Occipital lobe (tissue), 2 donors: ENCODE results near the gene MEGF11. TPM values are rescaled to one million over a fixed set of nuclear protein-coding genes. Genes with fewer than 3 reads are reported as not detected.

Experiments
- DNase-seq: peaks from one replicate; lab custom pipeline; 2025; lab: John Stamatoyannopoulos, UW
- total RNA-seq: library from RNA; depleted of rRNA; stranded (reverse); fragments of >200 nt; gene quantifications from one replicate; pipeline ENCODE4 v1.2.3, GENCODE V29; 2014

MEGF11 gene
- total RNA-seq, 1 donor from 2014 or later, result 0.78 TPM

GRCh38 chr15:66095871-66096687 is 157.5 kb downstream of the MEGF11 start:
- DNase-seq, result no peak

GRCh38 chr15:66094331-66094730 is 159.2 kb downstream of the MEGF11 start:
- no peak for DNase-seq

- DNase-seq, result no peak
Observed at GRCh38 chr15:66092053-66093016, 161.2 kb downstream of the MEGF11 start.

- DNase-seq, result no peak
Observed at GRCh38 chr15:66089509-66089908, 164.0 kb downstream of the MEGF11 start.

GRCh38 chr15:66089049-66089448 is 164.5 kb downstream of the MEGF11 start:
- no peak for DNase-seq

- no peak for DNase-seq
Observed at GRCh38 chr15:66085128-66085527, 168.4 kb downstream of the MEGF11 start.

GRCh38 chr15:66084704-66085103 is 168.8 kb downstream of the MEGF11 start:
- DNase-seq, result no peak

GRCh38 chr15:66080717-66081398 is 172.7 kb downstream of the MEGF11 start:
- DNase-seq, result no peak

GRCh38 chr15:66078929-66079275 is 174.6 kb downstream of the MEGF11 start:
- no peak for DNase-seq

GRCh38 chr15:66078196-66078928 is 175.2 kb downstream of the MEGF11 start:
- no peak for DNase-seq

- no peak for DNase-seq
Observed at GRCh38 chr15:66077320-66077663, 176.3 kb downstream of the MEGF11 start.

- DNase-seq, result no peak
Observed at GRCh38 chr15:66076591-66077319, 176.8 kb downstream of the MEGF11 start.

- no peak for DNase-seq
Observed at GRCh38 chr15:66075947-66076346, 177.6 kb downstream of the MEGF11 start.

- no peak for DNase-seq
Observed at GRCh38 chr15:66072616-66073361, 180.8 kb downstream of the MEGF11 start.

GRCh38 chr15:66071921-66072295 is 181.6 kb downstream of the MEGF11 start:
- DNase-seq, result no peak

- DNase-seq, result no peak
Observed at GRCh38 chr15:66071160-66071920, 182.2 kb downstream of the MEGF11 start.

- no peak for DNase-seq
Observed at GRCh38 chr15:66070220-66070934, 183.2 kb downstream of the MEGF11 start.

GRCh38 chr15:66069751-66070150 is 183.8 kb downstream of the MEGF11 start:
- no peak for DNase-seq
